Keratinocyte (primary cell): ENCODE data around the gene PAX5. TPM values are rescaled to one million over a fixed set of nuclear protein-coding genes. Genes with fewer than 3 reads are reported as not detected.

Experiments
- DNase-seq: peaks from one replicate; pipeline ENCODE4 v3.0.0-alpha.2; 2011; ENCODE audit warnings: low read depth, missing footprints, low spot score
- FAIRE-seq: peaks from 2 replicates; lab custom pipeline; 2011; peaks lifted over from hg19 to GRCh38; lab: Jason Lieb, UNC
- H2AFZ ChIP-seq: 2 replicates; pipeline ENCODE4 v1.6.0; 2012; ENCODE audit warnings: low read length, control low read depth, inconsistent platforms; ENCODE audit not compliant: control insufficient read depth
- H3K27ac ChIP-seq: 2 replicates; pipeline ENCODE4 v1.5.1; 2011; ENCODE audit warnings: low read length; ENCODE audit not compliant: control insufficient read depth, insufficient read depth
- H3K27me3 ChIP-seq: 3 replicates; pipeline ENCODE4 v1.6.0; 2011; ENCODE audit warnings: low read length; ENCODE audit not compliant: control insufficient read depth, insufficient read depth; ENCODE audit errors: extremely low read depth
- H3K36me3 ChIP-seq, 2 experiments: 2 replicates in 1 of 2; 3 replicates in 1 of 2; pipeline ENCODE4 v1.5.1; 2011; ENCODE audit warnings: low read length in 2 of 2, mild to moderate bottlenecking in 1 of 2; ENCODE audit not compliant: control insufficient read depth in 2 of 2, insufficient read depth in 2 of 2; ENCODE audit errors: extremely low read depth in 1 of 2
- H3K4me1 ChIP-seq: 3 replicates; pipeline ENCODE4 v1.5.1; 2011; ENCODE audit warnings: low read length; ENCODE audit not compliant: control insufficient read depth, insufficient read depth; ENCODE audit errors: extremely low read depth
- H3K4me2 ChIP-seq: 3 replicates; pipeline ENCODE4 v1.6.0; 2011; ENCODE audit warnings: low read depth, low read length; ENCODE audit not compliant: control insufficient read depth, insufficient read depth; ENCODE audit errors: extremely low read depth
- H3K4me3 ChIP-seq, 3 experiments: fragments of 200-600 bp in 1 of 3; sonication (generic) in 1 of 3; 2 replicates in 2 of 3; 3 replicates in 1 of 3; pipeline ENCODE4 v1.5.1; 2011 to 2016; ENCODE audit warnings: low read length in 3 of 3, mild to moderate bottlenecking in 3 of 3, control low read depth in 2 of 3, inconsistent platforms in 1 of 3, low read depth in 1 of 3, mixed read lengths in 1 of 3, mixed run types in 1 of 3, moderate library complexity in 1 of 3; ENCODE audit not compliant: control insufficient read depth in 2 of 3, insufficient read depth in 2 of 3; ENCODE audit errors: extremely low read depth in 1 of 3
- H3K79me2 ChIP-seq: 2 replicates; pipeline ENCODE4 v1.6.0; 2012; ENCODE audit warnings: low read length; ENCODE audit not compliant: control insufficient read depth, insufficient read depth
- H3K9ac ChIP-seq: 3 replicates; pipeline ENCODE4 v1.6.0; 2011; ENCODE audit warnings: low read length; ENCODE audit not compliant: control insufficient read depth, insufficient read depth; ENCODE audit errors: extremely low read depth
- H3K9me1 ChIP-seq: 3 replicates; pipeline ENCODE4 v1.6.0; 2011; ENCODE audit warnings: low read length; ENCODE audit not compliant: control insufficient read depth, insufficient read depth; ENCODE audit errors: extremely low read depth
- H3K9me3 ChIP-seq: 2 replicates; pipeline ENCODE4 v1.5.1; 2012; ENCODE audit warnings: low read depth, low read length; ENCODE audit not compliant: control insufficient read depth
- H4K20me1 ChIP-seq: 3 replicates; pipeline ENCODE4 v1.6.0; 2011; ENCODE audit warnings: low read length; ENCODE audit not compliant: control insufficient read depth, insufficient read depth; ENCODE audit errors: extremely low read depth
- CTCF ChIP-seq, 3 experiments: IDR thresholded peaks in 1 of 3; conservative IDR thresholded peaks in 1 of 3; optimal IDR thresholded peaks in 1 of 3; 2 replicates in 2 of 3; 3 replicates in 1 of 3; pipeline versions ENCODE3 to v1.5.1; 2011; ENCODE audit warnings: low read length in 3 of 3, mild to moderate bottlenecking in 3 of 3, moderate library complexity in 2 of 3, control low read depth in 1 of 3, inconsistent platforms in 1 of 3; ENCODE audit not compliant: insufficient read depth in 2 of 3; ENCODE audit errors: extremely low read depth in 1 of 3
- EZH2 ChIP-seq: IDR thresholded peaks from one replicate; pipeline ENCODE4 v1.6.1; 2012; ENCODE audit warnings: inconsistent platforms, mild to moderate bottlenecking, low read length, moderate library complexity
- dilution Hi-C: fragments of 300-500 bp; cut with MboI; formaldehyde crosslinking; loops from one replicate; pipeline ENCODE4 v1.7.0; 2020; ENCODE audit warnings: low sequenced_read_pairs; ENCODE audit not compliant: extremely low pct_ligation_motif_present
- polyA plus RNA-seq, 5 experiments: library from polyadenylated mRNA; depleted of rRNA in 3 of 5; stranded (reverse) in 3 of 5; stranded (forward) in 1 of 5; unstranded in 1 of 5; fragments of >200 nt; gene quantifications; 1 replicate in 1 of 5; 2 replicates in 3 of 5; 3 replicates in 1 of 5; pipeline versions ENCODE4 v1.2.1 to v1.2.3, GENCODE V29; 2011 to 2012; ENCODE audit warnings: missing spikeins in 2 of 5, low read depth in 1 of 5, low replicate concordance in 1 of 5

The PAX5 gene
- polyA plus RNA-seq, 1 donor (not counting 4 experiments of a cell fraction or from before 2014, with no cell fraction given) = not detected

- peaks cover 11% of the 10 kb centered on the region for H3K4me1 ChIP-seq
- H3K36me3 ChIP-seq = no peaks in the 10 kb centered on the region
- H3K9me1 ChIP-seq = no peaks in the 10 kb centered on the region
- no peak overlapping the region for H3K27ac ChIP-seq
- no peak overlapping the region for H3K4me3 ChIP-seq
- DNase-seq (no peak), FAIRE-seq (no peak)
- no peak overlapping the region for H3K4me2 ChIP-seq
- no peak overlapping the region for H2AFZ ChIP-seq
- H3K9ac ChIP-seq = no peak overlapping the region
- no peaks in the 10 kb centered on the region for H3K9me3 ChIP-seq
- dilution Hi-C loops = no loop called here
- H4K20me1 ChIP-seq = no peaks in the 10 kb centered on the region
- no peak for TF ChIP-seq CTCF (optimal IDR thresholded peaks at IDR 0.05 in 1 of 3, IDR thresholded peaks at IDR 0.05 in 1 of 3, conservative IDR thresholded peaks at IDR 0.05 in 1 of 3; ENCODE audit: extremely low read depth in 1 of 3, insufficient read depth in 2 of 3, low read length in 3 of 3)
- no peak for TF ChIP-seq EZH2
- no peaks in the 10 kb centered on the region for H3K79me2 ChIP-seq
- H3K27me3 ChIP-seq = no peaks in the 10 kb centered on the region
Observed at GRCh38 chr9:36938617-36939016, 95.5 kb downstream of the PAX5 start.

GRCh38 chr9:36937951-36938350 is 96.1 kb downstream of the PAX5 start:
- Histone ChIP-seq H4K20me1 (no peaks in the 10 kb centered on the region), H3K36me3 (no peaks in the 10 kb centered on the region), H3K9me1 (no peaks in the 10 kb centered on the region), H3K9me3 (no peaks in the 10 kb centered on the region), H3K4me1 (peaks cover 11% of the 10 kb centered on the region), H3K4me2 (no peak overlapping the region), H3K27ac (no peak overlapping the region), H3K4me3 (no peak overlapping the region), H3K9ac (no peak overlapping the region), H2AFZ (no peak overlapping the region), H3K79me2 (no peaks in the 10 kb centered on the region), H3K27me3 (no peaks in the 10 kb centered on the region)
- TF ChIP-seq CTCF (optimal IDR thresholded peaks at IDR 0.05 in 1 of 3, IDR thresholded peaks at IDR 0.05 in 1 of 3, conservative IDR thresholded peaks at IDR 0.05 in 1 of 3; ENCODE audit: extremely low read depth in 1 of 3, insufficient read depth in 2 of 3, low read length in 3 of 3) = no peak
- TF ChIP-seq EZH2 = no peak
- dilution Hi-C loops = no loop called here
- DNase-seq (no peak), FAIRE-seq (peak; percentile 20)
